ENCODE data around the gene KRT33A. TPM values are rescaled to one million over a fixed set of nuclear protein-coding genes. Genes with fewer than 3 reads are reported as not detected.

Gene KRT33A
- total and polyA plus RNA-seq, 2 of the 8 experiments (the other 6 are each of a cell fraction or from before 2014, with no cell fraction given): not detected

DNA sequence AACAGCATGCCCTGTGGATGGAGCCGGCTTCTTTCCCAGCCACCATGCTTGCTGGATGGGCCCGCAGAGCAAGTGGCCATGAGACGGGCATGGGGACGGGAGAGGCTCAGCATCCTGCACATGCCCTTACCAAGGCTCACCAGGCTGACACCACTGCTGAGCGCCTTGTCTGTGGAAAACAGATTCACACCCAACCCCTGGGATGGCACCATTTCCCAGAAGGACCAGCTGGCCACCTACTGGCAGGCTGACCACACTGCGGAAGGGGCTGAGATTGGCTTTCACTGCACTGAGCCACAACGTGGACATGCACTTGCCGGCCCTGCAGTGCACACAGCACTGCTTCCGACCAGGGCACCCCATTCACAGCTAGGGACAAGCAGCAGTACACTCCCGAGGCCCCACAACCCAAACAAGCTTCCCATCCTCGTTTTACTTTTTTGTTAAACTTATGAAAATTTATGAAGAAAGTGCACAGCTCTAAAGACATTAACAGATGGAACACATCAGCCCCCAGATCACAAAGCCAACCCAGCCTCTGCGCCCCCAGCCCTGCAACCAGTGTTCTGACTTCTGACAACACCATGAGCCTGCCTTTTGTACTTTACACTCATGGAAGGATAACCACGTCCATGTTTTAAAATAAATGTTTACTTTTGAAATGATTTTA is 21.2 kb downstream of the KRT33A start:
- Histone ChIP-seq H3K4me1 (replicated peaks in 1 of 4; ENCODE audit: control insufficient read depth in 3 of 4, insufficient read depth in 4 of 4, low read length in 3 of 4) (no peaks in the 10 kb centered on the region; a peak in 1 of 7 replicates), H3K23me2 (ENCODE audit: low read depth, low read length) (no peaks in the 10 kb centered on the region), H4K20me1 (replicated peaks in 1 of 2; ENCODE audit: control insufficient read depth in 1 of 2, insufficient read depth in 2 of 2, low read length in 2 of 2) (no peaks in the 10 kb centered on the region), H2AFZ (ENCODE audit: low read length) (0 out of 2 replicates have a peak overlapping the region, but pooled peaks have one; percentile 31), H3K4me3 (ENCODE audit: extremely low read depth in 1 of 4, insufficient read depth in 2 of 4, low read depth in 3 of 4, low read length in 4 of 4) (no peak overlapping the region), H4K5ac (ENCODE audit: insufficient read length, low read depth, low read length) (no peak overlapping the region), H3K4me2 (ENCODE audit: insufficient read depth in 1 of 2, low read depth in 2 of 2, low read length in 2 of 2) (no peak overlapping the region), H2BK15ac (ENCODE audit: low read length) (no peak overlapping the region), H3K9me3 (ENCODE audit: insufficient read depth in 2 of 2, low read depth in 1 of 2, low read length in 1 of 2) (no peaks in the 10 kb centered on the region), H3K36me3 (ENCODE audit: control insufficient read depth in 2 of 4, insufficient read depth in 4 of 4, low read length in 3 of 4) (no peaks in the 10 kb centered on the region), H3K27ac (ENCODE audit: low read depth, low read length) (no peak overlapping the region), H3K56ac (replicated peaks; ENCODE audit: insufficient read length, low read depth, low read length) (no peak overlapping the region), H3K9ac (replicated peaks in 1 of 4; ENCODE audit: extremely low read depth in 1 of 4, low read depth in 3 of 4, low read length in 3 of 4) (no peak overlapping the region), H3K79me2 (ENCODE audit: control insufficient read depth in 1 of 2, insufficient read depth in 2 of 2, low read length in 2 of 2) (no peaks in the 10 kb centered on the region), H3K23ac (ENCODE audit: insufficient read length) (no peak overlapping the region), H3K4ac (replicated peaks; ENCODE audit: insufficient read length, low read depth, low read length) (no peak overlapping the region), H2BK20ac (ENCODE audit: low read length) (no peak overlapping the region), H3K27me3 (replicated peaks in 1 of 4; ENCODE audit: control insufficient read depth in 3 of 4, extremely low read depth in 1 of 4, insufficient read depth in 3 of 4, low read length in 3 of 4) (no peaks in the 10 kb centered on the region), H2AK5ac (ENCODE audit: low read depth, low read length) (no peak overlapping the region; the same call in 1 of the 2 replicates), H2BK12ac (ENCODE audit: low read depth, low read length) (no peak overlapping the region), H2BK120ac (replicated peaks; ENCODE audit: low read depth, low read length) (no peak overlapping the region), H4K91ac (replicated peaks; ENCODE audit: insufficient read length, low read length) (no peak overlapping the region), H2BK5ac (ENCODE audit: low read depth, low read length) (no peak overlapping the region), H3K14ac (ENCODE audit: insufficient read length) (no peak overlapping the region), H4K8ac (ENCODE audit: extremely low read depth, insufficient read depth, low read length) (no peak overlapping the region; the same call in 1 of the 2 replicates), H3K79me1 (ENCODE audit: low read depth, low read length) (no peaks in the 10 kb centered on the region), H3K18ac (ENCODE audit: extremely low read depth, low read length) (no peak overlapping the region)
- CTCF ChIA-PET (ENCODE audit: partially characterized antibody): interaction anchor here (0.6 to 5.8 kb wide), 34 partner anchors 7 to 502 kb away, joined by 3 to 27 read pairs (median 4); partner anchors contain the start of genes KRT33A, KRT34, KRTAP17-1 and KRTAP29-1
- WGBS, 2 experiments (ENCODE audit: extremely low coverage in 1 of 2, insufficient coverage in 1 of 2, insufficient read length in 1 of 2, insufficient replicate concordance in 2 of 2, low coverage in 1 of 2, low lambda C conversion rate in 2 of 2, missing lambda C conversion rate in 1 of 2): 74% methylated on average over 13 of the region's 13 CpGs; no CpG with 5 or more reads in 1 of the 2 experiments
- DNase-seq (ENCODE audit: low read depth in 1 of 2, low spot score in 2 of 2) (peak; percentile 27 to 78), FAIRE-seq (peak; percentile 66)
- POLR2A ChIA-PET (ENCODE audit: partially characterized antibody): interaction anchor here (0.6 kb wide), 1 partner anchor 424 kb away, joined by 3 read pairs; no protein-coding TSS in a partner anchor
- TF ChIP-seq EZH2 (IDR thresholded peaks at IDR 0.05; ENCODE audit: low read depth, low read length, severe bottlenecking) (no peak), YY1 (IDR thresholded peaks at IDR 0.05; ENCODE audit: low read depth, low read length) (peak; percentile 44; the same call in 1 of the 2 replicates), SP1 (IDR thresholded peaks at IDR 0.05; ENCODE audit: low read depth, low read length) (no peak)
- TF ChIP-seq, protein P1, sequence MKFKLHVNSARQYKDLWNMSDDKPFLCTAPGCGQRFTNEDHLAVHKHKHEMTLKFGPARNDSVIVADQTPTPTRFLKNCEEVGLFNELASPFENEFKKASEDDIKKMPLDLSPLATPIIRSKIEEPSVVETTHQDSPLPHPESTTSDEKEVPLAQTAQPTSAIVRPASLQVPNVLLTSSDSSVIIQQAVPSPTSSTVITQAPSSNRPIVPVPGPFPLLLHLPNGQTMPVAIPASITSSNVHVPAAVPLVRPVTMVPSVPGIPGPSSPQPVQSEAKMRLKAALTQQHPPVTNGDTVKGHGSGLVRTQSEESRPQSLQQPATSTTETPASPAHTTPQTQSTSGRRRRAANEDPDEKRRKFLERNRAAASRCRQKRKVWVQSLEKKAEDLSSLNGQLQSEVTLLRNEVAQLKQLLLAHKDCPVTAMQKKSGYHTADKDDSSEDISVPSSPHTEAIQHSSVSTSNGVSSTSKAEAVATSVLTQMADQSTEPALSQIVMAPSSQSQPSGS (IDR thresholded peaks at IDR 0.05; ENCODE audit: low read length): no peak
- TF ChIP-seq, protein P2, sequence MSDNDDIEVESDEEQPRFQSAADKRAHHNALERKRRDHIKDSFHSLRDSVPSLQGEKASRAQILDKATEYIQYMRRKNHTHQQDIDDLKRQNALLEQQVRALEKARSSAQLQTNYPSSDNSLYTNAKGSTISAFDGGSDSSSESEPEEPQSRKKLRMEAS (IDR thresholded peaks at IDR 0.05): peak; percentile 40
- TF ChIP-seq, protein P3, sequence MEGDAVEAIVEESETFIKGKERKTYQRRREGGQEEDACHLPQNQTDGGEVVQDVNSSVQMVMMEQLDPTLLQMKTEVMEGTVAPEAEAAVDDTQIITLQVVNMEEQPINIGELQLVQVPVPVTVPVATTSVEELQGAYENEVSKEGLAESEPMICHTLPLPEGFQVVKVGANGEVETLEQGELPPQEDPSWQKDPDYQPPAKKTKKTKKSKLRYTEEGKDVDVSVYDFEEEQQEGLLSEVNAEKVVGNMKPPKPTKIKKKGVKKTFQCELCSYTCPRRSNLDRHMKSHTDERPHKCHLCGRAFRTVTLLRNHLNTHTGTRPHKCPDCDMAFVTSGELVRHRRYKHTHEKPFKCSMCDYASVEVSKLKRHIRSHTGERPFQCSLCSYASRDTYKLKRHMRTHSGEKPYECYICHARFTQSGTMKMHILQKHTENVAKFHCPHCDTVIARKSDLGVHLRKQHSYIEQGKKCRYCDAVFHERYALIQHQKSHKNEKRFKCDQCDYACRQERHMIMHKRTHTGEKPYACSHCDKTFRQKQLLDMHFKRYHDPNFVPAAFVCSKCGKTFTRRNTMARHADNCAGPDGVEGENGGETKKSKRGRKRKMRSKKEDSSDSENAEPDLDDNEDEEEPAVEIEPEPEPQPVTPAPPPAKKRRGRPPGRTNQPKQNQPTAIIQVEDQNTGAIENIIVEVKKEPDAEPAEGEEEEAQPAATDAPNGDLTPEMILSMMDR (IDR thresholded peaks at IDR 0.05; ENCODE audit: control extremely low read depth in 1 of 3, insufficient read depth in 1 of 3, low read depth in 1 of 3, low read length in 3 of 3): peak; percentile 86 to 97 (median 95)

Measured in H1 (cell line).